GM19452 (cell line): ENCODE data around the gene ARRDC4.
"Not testable (repeated sequence)": the region's sequence is repeated elsewhere in the genome, so short reads cannot be mapped to it uniquely, and the experiment has no call there.

Experiments
- ATAC-seq: cut with Tn5 transposase; IDR thresholded peaks from one replicate; pipeline ENCODE4 v1.9.1; 2021; ENCODE audit not compliant: unreplicated experiment

ARRDC4 gene

DNA sequence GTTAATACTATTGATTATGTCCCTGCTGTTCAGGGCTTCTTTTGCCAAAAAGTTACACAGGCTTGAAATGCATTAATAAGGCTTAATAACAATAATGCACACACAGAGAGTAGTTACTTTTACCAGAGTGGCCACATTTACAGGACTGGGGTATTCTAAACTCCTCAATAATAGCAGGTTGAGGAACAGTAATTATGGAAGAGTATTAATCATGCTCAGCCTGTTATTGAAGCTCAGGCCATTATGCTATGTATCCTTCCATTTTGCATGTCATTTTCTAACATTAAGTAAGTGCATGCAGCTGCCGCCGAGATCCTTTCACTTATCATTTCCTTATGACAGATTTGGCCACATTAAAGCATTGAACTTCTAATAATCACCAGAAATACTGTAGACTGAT lies 5.7 kb downstream of the ARRDC4 start:
- ATAC-seq: no peak

DNA sequence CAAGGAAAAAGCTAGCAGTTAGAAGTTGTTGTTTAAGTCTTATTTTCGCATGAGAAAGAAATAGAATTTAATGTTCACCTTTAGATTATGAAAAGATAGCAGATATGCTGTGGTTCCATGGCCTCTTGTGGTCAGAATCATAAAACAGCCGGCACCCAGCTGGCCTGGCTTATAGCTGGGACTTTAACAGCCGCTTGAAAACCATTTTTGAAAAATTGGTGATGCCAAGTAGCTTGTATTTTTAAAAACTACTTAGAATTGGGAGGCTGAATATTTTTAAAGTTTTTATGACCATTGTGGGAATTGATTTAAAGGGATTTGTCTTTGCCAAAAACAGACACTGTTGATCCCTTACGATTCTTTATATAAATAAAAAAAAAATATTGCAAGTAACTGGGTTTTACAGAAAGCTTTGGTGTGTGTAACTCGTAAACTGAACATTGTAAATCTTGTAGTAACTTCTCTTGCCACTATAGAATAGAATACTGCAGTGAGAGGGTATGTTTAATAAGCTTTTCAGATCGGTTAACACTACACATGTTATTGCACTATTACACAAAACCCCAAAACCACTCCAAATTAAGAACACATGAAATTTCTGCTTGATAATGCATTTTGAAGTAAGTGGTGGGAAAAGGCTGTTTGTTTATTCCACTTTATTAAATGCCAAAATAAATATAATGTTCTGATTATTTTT lies 6.6 kb downstream of the ARRDC4 start:
- ATAC-seq: no peak

DNA sequence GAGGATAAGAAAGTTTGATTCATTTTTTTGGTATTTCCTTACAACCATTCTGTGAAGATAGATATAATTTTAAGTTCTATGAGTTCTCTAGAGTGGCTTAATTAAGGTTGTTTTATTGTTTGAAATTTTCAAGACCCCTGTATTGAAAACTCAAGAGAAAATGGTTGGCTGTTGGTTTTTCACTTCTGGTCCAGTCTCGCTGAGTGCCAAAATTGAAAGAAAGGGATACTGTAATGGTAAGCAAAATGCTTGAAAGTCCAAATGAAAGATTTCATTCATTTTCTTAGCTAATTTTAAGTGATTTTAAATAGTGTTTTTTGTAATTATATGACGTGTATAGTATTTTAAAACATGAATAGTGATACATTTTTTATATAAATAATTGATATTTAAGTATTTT lies 7.4 kb downstream of the ARRDC4 start:
- no peak for ATAC-seq

DNA sequence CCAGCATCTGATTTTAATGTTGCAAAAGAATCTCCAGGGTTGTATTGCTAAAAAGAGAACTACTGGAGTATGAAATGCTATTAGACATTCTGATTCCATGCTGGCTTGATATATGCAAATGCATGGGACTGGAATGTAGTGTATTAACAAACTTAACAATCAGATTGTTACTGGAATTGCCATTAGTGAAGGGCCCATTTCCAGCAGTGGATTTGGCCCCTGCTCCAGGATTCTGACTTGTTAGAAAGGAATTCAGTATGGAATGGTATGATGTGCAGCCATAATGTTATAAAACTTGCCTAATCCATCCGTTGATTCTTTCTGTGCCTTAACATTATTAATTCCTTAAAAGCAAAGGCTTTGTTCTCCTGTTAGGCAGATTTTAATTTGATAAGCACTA lies 7.9 kb downstream of the ARRDC4 start:
- ATAC-seq: no peak

DNA sequence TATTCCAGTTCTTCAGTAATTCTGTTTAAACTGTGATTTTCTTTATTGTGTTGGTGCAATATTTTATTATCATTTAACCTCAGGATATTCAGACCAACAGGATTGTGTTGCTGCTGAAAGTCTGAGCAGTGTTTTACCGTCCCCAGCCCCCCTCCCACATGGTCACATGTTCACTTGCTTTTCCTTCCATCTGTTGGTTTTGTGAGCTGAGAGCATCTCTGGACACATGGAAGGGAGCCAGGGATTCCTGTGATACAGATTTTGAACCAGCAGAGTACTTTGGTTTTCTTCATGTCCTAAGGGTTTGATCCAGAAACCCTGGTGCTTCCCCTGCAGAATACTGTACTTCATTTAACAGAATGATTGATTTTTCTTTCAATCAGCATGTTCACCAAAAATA lies 11.9 kb downstream of the ARRDC4 start:
- ATAC-seq: no peak

DNA sequence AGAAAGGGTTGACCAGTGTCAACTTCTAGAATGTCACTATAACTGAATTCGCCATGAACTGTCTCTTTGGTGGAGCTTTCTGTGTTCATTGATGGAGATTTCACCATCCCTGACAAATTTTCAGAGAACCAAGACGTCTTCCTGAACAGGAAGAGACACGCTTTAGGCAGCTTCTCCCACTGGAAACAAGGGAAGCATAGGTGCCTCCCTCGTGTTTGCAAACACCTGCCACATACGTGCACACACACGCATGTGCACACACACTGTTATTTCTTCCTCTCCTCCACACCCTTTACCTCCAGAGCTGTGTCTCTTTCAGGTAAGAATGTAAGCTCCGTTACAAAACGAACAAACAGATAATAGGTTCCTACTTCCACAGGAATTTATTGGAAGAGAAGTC lies 15.6 kb downstream of the ARRDC4 start:
- ATAC-seq: no peak

DNA sequence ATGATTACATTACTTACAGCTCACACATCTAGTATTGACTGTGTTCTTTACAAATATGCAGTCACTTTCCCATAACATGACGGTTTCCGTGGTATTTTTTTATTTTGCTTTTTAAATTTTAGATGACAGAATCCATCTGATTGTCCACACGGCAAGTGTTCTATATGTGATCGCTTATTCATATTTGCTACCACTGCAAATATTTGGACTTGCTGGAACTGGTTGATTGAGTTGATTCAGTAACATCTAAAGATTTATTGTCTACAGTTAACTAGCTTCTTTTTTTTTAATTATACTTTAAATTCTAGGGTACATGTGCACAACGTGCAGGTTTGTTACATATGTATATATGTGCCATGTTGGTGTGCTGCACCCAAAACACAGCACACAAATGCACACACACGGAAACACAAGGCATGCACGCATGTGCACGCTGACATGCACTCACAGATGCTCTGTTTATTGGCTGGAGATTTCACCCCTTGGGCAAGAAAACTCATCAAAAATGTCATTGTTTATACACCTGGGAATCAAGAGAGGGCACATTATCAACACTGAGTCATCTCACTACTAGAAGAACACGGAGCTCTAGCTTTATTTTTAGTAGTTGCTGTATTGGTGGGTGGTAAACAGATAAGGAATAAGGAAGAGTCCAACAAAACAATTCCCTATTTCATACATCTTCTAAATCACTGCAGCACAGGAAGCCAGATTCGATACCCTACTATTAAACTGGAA lies 16.4 kb downstream of the ARRDC4 start:
- no peak for ATAC-seq

DNA sequence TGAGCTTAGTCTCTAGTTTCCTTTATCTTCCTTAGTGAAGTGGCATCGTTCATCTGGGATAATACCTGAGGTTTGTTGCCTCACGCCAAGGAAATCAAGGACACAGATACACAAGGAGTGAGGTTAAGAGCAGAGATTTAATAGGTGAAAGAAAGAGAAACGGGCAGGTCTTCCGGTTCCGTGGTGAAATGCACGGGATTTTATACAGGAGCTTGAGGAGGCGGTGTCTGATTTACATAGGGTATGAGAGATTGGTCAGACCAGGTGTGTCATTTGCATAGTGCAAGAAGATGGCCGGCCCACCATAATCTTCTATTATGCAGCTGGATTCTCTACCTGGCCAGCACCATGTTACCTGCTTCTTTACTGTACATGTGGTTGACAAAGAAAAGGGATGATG lies 17.2 kb downstream of the ARRDC4 start:
- ATAC-seq: no peak

DNA sequence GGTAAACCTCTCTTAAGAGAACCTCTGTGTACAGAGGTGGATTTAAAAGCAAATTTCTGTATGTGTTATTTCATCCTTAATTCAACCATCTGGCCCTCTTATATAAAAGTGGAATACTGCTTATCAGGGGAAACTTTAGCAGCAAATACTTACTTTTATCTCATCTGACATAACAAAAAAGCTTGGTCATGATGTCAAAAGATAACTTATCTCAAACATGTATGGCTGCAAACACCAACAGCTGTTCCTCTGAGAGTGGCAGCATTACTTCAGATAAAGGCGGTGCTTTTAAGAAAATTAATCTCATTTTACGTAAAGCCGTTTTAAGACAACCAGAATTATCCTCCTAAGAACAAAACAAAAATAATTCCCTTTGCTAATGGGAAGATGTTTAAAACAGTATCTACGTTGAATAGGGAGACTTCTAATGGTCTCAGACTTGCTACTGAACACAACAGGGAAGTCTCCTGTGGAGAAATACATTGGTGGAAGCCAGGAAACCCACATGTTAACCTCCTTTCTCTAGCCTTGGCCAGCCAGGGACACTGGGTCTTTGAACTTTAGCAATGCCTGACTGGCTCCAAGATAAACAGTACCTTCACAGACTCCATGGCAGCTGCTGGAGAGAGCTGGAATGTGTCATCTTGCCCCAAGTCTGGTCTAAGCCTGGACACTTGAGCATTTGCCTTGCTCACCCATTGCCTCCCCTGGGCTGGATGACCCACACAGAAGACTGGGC lies 18.1 kb downstream of the ARRDC4 start:
- ATAC-seq: no peak

DNA sequence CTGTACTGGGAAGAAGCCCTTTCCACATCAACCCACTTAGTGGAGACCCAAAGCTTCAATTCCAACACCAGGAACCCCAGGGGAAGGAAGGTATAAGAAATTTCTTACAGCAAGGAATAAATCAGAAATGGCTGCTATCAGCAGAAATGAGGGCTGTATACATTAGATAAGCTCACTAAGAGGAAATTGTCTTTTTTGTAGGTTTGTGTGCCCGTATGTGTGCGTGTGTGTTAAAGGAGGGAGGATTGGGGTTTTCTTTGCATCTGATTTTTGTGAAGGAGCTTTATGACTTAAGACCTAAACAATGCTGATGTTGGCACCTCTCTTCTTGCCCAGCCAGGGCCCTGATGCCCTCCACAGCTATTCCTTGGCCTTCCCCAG lies 18.6 kb downstream of the ARRDC4 start:
- ATAC-seq: no peak

DNA sequence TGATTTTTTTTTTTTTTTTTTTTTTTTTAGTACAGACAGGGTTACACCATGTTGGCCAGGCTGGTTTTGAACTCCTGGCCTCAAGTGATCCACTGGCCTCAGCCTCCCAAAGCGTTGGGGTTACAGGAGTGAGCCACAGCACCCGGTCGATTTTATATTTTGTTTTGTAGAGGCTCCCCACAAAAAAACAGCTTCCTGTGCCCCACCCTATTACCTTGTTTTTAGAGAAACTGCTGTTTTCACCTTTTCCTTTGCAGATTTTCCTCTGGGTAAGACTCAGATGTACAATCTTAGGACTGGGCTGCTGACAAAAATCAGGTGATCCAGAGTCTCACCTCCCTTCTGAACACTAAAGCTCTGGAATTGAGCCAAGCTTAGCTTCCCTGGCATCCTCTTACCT lies 20.6 kb downstream of the ARRDC4 start:
- ATAC-seq: no peak

DNA sequence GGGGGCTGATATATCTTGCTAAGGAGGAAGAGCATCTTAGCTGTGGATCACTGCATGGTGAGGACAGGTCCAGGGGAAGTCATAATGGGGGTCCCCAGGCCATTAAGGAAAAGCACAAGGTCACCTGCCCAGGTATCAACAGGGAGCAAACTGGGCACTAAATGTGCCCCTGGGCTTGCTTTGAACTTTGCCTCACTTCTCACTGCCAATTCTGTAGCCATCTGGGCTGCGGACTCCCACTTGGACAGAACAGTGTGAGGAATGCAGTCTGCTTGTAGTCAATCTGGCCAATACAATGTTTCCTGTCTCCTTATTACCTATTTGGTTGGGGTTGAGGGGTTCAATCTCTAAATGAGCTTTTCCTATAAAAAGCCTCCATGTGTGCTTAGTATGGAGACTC lies 21.3 kb downstream of the ARRDC4 start:
- no peak for ATAC-seq

DNA sequence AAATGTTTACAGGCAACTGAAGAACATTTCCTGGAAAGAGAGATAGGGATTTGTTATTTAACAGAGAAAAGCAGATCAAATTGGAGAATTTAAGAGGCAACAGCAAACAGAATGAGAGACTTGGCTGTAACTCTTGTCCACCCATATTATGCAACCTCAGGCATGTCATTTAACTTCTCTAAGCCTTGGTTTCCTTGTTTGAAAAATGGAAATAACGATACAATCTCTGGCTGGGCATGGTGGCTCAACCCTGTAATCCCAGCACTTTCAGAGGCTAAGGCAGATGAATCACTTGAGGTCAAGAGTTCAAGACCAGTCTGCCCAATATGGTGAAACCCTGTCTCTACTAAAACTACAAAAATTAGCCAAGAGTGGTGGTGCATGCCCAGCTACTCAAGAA lies 23.7 kb downstream of the ARRDC4 start:
- no peak for ATAC-seq

DNA sequence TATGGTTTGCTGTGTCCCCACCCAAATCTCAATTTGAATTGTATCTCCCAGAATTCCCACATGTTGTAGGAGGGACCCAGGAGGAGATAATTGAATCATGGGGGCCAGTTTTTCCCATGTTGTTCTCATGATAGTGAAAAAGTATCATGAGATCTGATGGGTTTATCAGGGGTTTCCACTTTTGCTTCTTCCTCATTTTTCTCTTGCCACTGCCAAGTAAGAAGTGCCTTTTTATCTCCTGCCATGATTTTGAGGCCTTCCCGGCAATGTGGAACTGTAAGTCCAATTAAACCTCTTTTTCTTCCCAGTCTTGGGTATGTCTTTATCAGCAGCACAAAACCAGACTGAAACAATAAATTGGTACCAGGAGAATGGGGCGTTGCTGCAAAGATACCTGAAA lies 25.5 kb downstream of the ARRDC4 start:
- not testable (repeated sequence) for ATAC-seq

DNA sequence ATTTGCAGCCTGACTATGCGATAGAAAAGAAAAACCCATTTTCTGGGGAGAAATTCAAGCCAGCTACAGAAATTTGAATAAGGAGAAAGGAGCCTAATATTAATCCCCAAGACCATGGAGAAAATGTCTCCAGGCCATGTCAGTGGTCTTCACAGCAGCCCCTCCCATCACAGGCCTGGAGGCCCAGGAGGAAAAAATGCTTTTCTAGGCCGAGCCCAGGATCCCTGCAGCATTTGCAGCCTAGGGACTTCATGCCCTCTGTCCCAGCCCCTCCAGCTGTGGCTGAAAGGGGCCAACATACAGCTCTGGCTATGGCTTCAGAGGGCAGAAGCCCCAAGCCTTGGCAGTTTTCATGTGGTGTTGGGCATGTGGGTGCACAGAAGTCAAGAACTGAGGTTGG lies 26.3 kb downstream of the ARRDC4 start:
- no peak for ATAC-seq

DNA sequence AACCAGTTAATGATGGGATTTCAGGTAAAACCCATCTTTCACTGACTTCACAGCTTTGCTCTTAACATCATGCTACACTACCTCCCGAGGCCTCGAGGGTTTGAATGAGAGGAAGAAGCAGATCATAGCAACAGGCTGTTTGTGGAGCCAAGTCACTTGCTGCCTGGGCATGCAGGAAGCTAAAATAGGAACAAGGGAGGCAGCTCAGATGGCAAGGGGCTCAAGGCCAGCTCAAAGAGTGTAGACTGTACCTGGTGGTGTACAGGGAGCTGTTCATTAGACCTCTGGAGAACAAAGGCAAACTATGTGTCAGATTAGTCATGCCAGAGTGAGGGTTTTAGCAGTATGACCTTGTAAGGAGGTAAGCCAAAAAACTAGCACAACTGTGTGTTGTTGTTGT lies 28.8 kb downstream of the ARRDC4 start:
- ATAC-seq: no peak

DNA sequence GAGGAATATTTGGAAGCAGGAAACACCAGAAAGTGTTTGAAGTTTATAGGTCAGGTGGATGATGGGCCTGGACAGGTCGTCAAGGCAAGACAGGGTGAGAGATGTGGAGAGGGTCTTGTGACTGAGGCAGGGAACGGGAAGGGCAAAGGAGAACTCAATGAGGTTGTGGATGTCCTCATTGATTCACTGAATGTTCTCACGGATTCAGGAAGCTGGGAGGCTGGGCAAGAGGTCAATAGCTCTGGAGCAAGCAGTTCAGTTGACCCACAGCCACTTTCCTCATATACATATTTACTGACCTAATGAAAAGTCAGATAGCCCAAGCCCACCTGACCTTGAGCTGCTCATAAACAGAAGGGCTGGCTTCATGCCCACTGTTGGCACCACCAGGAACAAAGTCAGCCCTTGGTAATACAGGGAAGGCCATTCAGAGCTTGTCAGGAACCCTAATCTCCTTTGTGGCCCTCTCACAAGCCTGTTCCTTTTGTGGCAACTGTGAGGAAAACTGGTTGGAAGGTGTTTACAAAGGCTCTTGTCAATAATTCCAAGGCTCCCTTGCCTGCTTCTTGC lies 31.6 kb downstream of the ARRDC4 start:
- no peak for ATAC-seq

DNA sequence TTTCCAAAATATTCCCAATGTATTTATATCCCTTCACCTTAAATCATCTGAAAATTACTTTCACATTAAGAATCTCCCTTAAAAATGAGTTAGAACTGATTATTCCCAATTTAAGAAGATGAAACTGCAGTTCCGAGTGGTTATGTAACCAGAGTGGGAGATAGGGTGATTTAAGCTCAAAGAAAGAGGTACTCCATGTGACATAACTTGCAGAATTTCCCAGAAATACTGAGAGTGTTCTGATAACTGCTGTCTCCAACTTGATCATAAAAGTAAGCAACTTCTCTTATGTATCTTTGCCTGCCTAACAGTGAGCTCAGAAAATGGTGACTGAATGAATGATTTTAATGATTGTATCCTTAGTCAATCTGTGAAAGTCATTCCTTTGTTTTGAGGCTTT lies 32.3 kb downstream of the ARRDC4 start:
- ATAC-seq: no peak

DNA sequence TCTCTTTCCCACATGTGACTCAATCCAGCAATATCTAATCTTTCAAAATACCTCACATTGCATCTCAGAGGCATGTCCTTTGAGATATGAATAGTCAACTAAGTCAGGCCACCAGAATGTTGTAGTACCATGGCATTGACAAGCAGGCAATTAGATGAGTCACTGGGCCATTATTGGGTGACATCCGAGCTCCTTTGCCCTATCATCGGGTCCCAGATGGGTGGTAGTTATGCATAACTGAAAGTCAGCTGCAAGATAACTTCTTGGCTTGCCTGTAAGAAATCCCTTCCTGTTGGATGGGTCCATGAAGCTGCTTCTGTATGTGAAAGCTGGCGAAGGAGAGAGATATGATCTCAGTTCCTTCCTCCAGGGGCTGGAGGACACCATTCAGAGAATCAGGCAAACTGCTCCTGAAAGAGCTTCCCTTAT lies 32.8 kb downstream of the ARRDC4 start:
- ATAC-seq: no peak

DNA sequence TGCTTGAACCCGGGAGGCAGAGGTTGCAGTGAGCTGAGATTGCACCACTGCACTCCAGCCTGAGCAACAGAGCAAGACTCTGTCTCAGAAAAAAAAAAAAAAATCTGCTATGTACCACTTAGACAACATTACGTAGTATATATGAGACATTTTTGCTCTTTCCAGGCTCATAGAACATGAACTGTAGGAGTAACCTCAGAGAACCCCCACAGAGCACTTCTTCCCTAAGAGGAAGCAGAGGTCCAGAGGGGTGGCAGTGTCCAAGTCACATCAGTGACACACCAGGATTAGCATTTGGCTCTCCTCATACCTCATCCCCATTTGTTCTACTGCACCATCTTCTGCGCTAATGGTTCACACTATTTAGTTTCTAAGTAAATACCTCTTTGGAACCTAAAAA lies 33.7 kb downstream of the ARRDC4 start:
- no peak for ATAC-seq

DNA sequence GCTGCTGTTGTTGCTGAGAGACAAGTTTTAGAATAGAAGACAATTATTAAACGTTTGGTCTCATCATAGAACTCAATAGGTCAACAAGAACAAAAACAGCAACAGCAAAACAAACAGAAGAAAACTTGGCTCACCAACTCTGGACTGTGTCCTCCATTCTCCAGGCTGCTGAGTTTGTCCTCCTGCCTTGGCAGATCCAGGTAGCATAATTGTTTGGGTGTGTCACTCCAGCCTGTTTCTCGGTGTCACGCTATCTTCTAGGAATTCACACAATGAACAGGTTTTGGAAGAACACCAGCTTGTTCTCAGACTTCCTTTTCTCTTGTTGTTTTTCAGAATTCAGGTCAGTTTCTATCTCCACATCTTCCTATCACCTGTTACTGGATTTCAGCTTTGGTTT lies 34.7 kb downstream of the ARRDC4 start:
- no peak for ATAC-seq
